GM18526 (cell line): Measurements from ENCODE around the gene GAL3ST1.

ENCODE experiments used
- POLR2A ChIP-seq: IDR thresholded peaks from 3 replicates; pipeline ENCODE4 v1.6.1; 2011; ENCODE audit not compliant: insufficient read length; ENCODE audit errors: extremely low read depth

GAL3ST1 gene

DNA sequence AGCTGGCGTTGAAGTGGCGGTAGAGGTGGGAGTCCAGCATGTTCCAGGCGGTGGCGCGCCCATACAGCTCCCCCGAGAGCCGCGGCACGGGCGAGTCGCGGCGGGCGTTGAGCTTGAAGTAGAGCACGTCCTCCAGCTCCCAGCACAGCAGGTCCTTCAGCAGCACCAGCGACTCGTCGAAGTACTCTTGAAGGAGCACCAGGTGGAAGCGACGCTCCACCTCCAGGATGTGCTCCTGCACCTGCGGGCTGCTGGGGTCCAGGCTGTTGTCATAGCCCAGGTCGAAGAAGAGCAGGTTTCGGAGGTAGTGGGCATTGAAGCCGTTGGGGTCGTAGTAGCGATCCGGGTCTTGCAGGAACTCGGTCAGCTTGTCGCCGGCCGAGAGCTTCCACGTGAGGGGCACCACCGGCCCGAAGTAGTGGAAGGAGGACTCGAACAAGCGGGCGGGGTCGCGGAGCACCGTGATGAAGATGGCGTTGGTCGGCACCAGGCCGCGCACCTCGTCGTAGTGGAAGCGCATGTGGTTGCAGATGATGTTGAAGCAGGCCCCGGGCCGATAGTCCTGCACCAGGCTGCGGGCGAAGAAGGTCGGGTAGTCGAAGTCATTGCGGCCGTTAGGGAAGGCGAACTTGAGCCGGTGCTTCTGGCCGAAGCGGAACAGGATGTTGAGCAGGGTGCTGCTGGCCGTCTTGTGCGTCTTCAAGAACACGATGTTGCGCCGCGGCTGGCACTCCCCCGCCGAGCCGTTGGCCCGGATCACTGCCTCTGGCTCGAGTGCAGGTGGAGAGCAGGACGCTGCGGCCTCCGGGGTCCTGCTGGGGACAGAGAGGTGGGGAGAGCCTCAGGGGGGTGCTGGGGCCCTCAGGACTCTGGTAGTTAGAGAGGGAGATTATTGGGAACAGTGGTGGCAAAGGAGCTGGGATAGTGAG is 18.9 kb downstream of the GAL3ST1 start:
- no peak for TF ChIP-seq POLR2A

DNA sequence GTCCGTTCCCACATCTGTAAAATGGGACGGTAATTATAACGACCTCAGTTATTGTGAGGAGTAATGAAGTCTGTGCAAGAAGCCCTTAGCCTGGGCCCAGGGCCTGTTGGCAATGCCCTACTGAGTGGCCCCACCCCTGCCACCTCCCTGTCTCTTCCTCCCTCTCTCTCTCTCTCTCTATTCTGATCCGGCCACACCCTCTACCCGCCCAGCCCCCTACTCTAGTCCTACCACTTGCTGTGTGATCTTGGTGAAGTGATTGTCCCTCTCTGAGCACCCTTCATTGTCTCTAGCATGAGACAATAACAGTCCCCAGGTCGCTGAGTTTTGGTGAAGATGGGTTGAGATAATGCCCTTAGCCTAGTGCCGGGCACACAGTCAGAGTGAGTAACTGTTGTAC is 20.5 kb downstream of the GAL3ST1 start:
- no peak for TF ChIP-seq POLR2A

DNA sequence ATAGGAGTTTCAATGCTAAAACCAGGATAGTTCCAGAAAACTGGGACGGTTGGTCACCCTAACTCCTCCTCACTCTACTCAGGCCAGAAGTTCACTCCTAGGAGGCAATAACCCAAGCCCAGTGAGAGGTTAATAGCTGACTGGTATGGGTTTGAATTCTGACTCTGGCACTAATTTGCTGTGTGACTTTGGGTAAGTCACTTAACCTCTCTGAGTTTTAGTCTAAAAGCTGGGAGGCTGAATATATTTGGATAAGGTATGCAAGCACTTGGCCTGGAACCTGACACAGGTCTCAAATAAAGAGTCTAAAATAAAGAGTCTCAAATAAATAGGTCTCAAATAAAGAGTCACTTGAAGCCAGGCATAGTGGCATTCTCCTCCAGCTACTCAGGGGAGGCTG is 21.7 kb downstream of the GAL3ST1 start:
- no peak for TF ChIP-seq POLR2A

DNA sequence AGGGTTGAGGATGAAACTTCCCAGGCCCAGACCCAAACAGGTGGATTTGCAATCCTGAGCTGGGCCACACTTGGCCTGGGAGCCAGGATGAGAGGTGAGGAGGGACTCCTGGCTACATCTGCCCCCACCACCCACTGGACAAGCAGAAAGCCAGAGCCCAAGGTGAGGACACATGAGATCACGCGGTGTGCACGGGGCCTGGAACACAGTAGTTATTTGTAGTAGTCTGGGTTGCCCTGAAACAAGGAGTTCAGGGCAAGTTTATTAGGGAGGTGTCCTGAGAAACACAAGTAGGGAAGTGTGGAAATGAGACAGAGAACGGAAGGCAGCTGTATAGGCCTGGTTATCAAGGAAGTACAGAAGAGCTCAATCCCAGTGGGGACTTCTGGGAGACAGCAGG is 27.3 kb downstream of the GAL3ST1 start:
- no peak for TF ChIP-seq POLR2A

DNA sequence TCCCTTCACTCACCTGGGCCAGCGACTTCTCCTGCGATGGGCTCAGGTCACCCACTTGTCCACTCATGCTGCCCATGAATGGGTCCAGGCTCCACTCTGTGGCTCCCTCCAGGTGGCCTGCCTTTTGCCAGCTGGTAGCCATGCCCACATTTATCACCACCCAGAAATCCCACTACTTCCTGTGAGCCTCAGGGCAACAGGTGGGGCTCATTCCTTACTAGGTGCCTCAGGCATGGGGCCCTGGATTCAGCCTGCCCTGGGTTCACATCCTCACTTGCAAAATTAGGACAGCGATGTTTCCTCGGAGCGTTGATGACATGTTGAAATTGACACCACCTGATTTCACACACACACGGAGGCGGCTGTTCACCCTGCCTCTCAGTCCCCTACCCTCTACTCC is 27.8 kb downstream of the GAL3ST1 start, which contains the start of gene SEC14L6:
SEC14L6 (minus strand) TSS at position 126 of the 400 bp plus-strand sequence; CDS start at position 67, 59 bp downstream.
- TF ChIP-seq POLR2A = no peak

DNA sequence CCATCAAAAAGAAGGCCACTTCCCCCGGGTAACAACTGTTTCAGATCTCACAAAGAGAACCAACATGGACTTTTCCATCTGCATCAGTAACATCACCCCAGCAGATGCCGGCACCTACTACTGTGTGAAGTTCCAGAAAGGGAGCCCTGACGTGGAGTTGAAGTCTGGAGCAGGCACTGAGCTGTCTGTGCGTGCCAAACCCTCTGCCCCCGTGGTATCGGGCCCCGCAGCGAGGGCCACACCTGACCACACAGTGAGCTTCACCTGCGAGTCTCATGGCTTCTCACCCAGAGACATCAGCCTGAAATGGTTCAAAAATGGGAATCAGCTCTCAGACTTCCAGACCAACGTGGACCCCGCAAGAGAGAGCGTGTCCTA is 31.7 kb downstream of the GAL3ST1 start:
- TF ChIP-seq POLR2A = no peak

DNA sequence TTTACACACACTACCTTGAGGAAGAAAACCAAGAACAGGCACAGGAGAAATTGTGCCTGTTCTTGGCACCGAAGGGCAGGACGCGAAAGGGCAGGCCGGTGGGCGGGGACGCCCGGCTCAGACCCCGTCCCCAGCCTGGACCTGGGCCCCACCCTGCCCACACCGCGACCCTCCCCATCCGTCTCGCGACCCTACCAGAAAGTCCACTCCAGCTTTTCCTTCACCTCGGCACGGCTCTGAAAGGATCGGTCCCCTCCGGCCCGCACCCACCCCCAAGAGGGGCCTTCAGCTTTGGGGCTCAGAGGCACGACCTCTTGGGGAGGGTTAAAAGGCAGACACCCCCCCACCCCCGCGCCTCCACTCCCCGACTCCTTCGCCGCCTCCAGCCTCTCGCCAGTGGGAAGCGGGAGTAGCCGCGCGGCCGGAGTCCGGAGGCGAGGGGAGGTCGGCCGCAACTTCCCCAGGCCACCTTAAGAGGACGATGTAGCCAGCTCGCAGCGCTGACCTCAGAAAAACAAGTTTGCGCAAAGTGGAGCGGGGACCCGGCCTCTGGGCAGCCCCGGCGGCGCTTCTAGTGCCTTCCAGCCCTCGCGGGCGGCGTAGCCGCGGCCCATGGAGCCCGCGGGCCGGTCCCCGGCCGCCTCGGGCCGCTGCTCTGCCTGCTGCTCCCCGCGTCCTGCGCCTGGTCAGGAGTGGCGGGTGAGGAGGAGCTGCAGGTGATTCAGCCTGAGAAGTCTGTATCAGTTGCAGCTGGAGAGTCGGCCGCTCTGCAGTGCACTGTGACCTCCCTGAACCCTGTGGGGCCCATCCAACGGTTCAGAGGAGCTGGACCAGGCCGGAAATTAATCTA is 32.3 kb downstream of the GAL3ST1 start:
- TF ChIP-seq POLR2A = no peak

DNA sequence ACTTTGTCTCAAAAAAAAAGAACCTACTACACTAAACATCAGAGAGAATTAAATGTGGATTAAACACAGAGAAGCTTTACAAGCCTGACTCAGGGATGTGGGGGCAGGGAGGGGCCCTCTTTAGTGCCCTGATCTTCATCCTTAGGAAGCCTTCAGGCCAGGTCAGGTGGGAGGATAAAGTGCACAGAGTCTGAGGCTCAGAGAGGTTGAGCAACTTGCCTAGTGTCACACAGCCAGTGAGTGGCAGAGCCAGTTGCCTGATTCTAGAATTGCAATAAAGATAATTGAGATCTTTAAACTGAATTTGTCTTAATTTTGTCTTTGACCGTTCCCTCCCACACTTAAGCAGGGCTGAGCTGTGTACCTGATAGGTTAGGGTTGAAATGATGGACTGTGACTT is 35.1 kb downstream of the GAL3ST1 start:
- TF ChIP-seq POLR2A = no peak

DNA sequence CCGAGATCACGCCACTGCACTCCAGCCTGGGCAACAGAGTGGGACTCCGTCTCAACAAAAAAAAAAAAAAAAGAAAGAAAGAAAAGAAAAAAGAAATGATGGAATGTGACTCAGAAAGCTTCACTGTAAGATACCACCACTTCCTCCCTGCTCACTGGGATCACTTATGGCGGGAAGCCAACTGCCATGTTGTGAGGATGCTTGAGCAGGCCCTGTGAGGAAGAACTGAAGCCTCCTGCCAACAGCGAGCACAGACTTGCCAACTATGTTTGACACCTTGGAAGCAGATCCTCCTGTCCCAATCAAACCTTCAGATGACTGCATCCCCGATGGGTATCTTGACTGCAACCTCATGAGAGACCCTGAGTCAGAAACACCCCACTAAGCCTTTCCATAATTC is 36.2 kb downstream of the GAL3ST1 start:
- no peak for TF ChIP-seq POLR2A

DNA sequence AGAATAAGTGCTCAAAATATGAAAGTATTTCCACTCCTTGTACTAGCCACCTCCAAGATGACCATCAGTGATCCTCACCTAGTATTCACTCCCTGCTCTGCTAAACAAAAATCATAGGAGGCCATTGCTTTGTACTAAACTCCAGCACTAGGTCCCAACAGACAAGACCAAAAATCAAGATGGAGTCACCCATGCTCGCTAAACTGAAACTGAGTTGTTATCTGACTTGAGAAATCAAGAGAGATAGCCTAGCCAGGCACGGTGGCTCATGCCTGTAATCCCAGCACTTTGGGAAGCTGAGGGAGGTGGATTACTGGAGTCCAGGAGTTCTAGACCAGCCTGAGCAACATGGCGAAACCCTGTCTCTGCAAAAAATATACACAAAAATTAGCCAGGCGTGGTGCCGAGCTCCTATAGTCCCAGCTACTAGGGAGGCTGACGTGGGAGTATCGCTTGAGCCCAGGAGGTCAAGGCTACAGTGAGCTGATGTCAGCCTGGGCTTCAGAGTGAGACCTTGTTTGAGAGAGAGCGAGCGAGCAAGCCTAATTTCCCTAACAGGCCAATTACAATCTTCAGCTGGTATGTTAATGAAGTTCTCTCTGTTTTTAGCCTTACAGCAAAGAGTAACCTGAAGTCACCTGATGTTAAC is 37.3 kb downstream of the GAL3ST1 start:
- no peak for TF ChIP-seq POLR2A

DNA sequence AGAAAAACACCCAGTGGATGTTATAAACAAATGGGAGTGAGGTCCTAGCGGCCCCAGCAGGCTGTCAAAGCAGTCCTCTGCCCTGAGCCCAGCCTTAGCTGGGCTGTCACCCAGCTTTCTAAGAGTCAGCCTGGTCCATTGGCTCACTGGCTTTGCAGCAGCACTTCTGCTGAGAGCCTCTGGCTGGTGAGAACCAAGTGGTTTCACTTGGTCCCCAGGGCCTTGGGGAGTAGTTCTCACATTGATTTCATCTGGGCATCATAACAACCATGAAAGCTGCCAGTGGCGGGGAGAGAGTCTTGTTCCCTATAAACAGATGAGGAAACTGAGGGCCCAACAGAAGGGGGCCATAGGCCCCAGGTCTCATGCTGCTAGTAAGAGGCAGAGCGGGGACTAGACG is 39.3 kb downstream of the GAL3ST1 start:
- no peak for TF ChIP-seq POLR2A

DNA sequence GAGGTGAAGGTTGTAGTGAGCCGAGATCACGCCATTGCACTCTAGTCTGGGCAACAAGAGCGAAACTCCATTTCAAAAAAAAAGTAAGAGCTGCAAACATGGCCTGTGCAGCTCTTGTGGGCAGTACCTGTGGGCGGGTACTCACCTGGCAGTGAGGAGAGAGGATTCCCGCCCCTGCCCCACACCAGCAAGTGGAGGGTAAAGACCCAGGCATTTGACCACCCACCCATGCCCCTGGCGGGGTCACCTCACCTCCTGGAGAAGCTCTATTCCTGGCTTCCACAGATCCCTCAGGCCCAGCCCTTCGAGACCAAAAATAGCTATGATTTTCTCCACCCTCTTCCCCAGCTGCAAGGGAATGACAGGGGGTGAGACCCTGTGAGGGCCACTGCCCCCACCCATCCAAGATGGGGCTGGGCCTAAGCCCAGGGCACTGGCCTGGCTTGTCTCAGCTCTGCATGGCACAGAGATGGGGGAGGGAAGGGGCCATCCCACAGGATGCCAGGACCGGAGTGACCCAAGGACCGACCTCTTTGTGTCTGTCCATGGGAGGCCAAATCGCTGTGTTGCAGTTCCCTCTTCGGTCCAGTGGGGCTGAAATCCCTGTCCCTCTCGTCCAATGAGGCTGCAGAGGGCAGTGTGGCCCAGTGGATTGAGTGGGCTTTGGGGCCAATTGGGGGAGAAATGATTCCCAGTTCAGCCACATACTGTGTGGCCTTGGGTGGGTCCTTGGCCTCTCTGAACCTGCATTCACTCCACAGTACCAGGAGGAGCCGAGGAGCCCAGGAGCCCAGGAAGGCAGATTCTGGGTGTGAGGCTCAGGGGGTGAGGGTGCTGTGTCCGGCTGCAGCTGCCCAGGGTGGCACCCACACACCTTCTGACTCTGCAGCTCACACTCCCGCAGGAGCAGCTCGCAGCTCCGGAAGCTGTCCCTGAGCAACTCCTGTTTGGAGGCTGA is 42.5 kb downstream of the GAL3ST1 start:
- no peak for TF ChIP-seq POLR2A

DNA sequence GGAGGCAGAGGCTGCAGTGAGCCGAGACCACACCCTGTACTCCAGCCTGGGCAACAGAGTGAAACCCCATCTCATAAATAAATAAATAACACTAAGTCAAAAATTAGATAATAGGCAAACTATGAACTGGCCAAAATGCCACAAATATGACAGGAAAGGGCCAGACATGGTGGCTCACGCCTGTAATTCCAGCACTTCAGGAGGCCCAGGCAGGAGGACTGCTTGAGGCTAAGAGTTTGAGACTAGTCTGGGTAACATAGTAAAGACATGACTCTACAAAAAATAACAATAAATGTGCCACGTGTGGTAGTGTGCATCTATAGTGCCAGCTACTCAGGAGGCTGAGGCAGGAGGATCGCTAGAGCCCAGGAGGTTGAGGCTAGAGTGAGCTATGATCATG is 47.8 kb downstream of the GAL3ST1 start:
- no peak for TF ChIP-seq POLR2A
